ENCODE results near the gene PDE4A. TPM values are rescaled to one million over a fixed set of nuclear protein-coding genes. Genes with fewer than 3 reads are reported as not detected.

PDE4A gene
- total and polyA plus RNA-seq, 10 of the 15 experiments (the other 5 are each of a cell fraction or from before 2014, with no cell fraction given) = 0.24 to 13.3 (median 4.9) TPM

DNA sequence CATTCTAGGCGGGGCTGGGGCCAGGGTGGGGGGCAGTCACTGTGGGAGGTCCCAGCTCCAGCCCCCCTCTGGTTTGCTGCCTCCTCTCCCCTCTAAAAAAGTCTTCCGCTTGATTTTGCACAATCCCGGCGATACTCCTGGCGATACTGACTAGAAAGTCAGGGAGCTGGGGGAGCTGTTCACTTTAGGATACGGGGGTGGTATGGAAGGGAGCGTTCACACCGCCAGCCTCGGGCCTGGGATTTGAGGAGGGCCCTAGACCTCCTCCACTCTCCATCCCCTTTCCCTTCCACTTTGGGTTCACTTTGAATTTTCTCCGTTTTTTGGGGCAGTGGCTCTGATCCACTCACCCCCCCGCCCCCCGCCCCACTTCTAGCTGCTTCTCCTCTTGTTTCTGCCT is 47.8 kb downstream of the PDE4A start:
- ChIA-PET RAD21 (ENCODE audit: unreplicated experiment) (no interaction called here), POLR2A (interaction anchor here (0.6 kb wide), 1 partner anchor 40 kb away, joined by 4 read pairs; no protein-coding TSS in a partner anchor), CTCF (interaction anchor here (0.6 kb wide), 1 partner anchor 227 kb away, joined by 3 read pairs; no protein-coding TSS in a partner anchor), SMC1A (ENCODE audit: uncharacterized antibody, unreplicated experiment) (no interaction called here)
- intact Hi-C loops (cut with micrococcal nuclease; ENCODE audit: unreplicated experiment) = no loop called here
- Histone ChIP-seq H3K27me3 (replicated peaks in 1 of 2; ENCODE audit: control insufficient read depth in 2 of 2, insufficient read depth in 2 of 2, low read length in 1 of 2) (no peaks in the 10 kb centered on the region), H2AFZ (ENCODE audit: control insufficient read depth, low read depth, low read length) (no peak overlapping the region), H3K4me3 (no peak overlapping the region), H3K4me2 (ENCODE audit: control insufficient read depth, insufficient read depth) (no peak overlapping the region), H3K4me1 (ENCODE audit: control insufficient read depth, insufficient read depth, low read length) (no peaks in the 10 kb centered on the region), H3K9me3 (replicated peaks; ENCODE audit: control insufficient read depth, insufficient read depth, low read length) (no peaks in the 10 kb centered on the region), H3K27ac (ENCODE audit: control insufficient read depth, insufficient read depth) (no peak overlapping the region), H3K9ac (ENCODE audit: control insufficient read depth, insufficient read depth, low read length) (no peak overlapping the region), H4K20me1 (ENCODE audit: control insufficient read depth, insufficient read depth) (no peaks in the 10 kb centered on the region), H3K79me2 (ENCODE audit: control insufficient read depth, insufficient read depth, low read length) (no peaks in the 10 kb centered on the region), H3K36me3 (ENCODE audit: control insufficient read depth in 2 of 2, insufficient read depth in 2 of 2, low read length in 1 of 2) (peaks cover 2 to 4% of the 10 kb centered on the region in 2 experiments; a peak in 1 of 4 replicates)
- BruUV-seq (replicated peaks) = no TSS peak
- ATAC-seq = no peak
- DNase-seq (ENCODE audit: low read depth, low spot score) = no peak
- 73% methylated on average over 11 of the region's 12 CpGs for WGBS (ENCODE audit: insufficient coverage, insufficient replicate concordance, low lambda C conversion rate, missing lambda C conversion rate)
- no peak for FAIRE-seq
- in situ Hi-C loops (cut with MboI) = no loop called here
- TF ChIP-seq BHLHE40 (IDR thresholded peaks at IDR 0.05; ENCODE audit: borderline replicate concordance in 1 of 2, low read depth in 2 of 2, low read length in 1 of 2) = no peak
- no peak for TF ChIP-seq SUPT20H (IDR thresholded peaks at IDR 0.05; ENCODE audit: borderline replicate concordance, control insufficient read depth, low read depth, low read length)
- TF ChIP-seq, protein P1, sequence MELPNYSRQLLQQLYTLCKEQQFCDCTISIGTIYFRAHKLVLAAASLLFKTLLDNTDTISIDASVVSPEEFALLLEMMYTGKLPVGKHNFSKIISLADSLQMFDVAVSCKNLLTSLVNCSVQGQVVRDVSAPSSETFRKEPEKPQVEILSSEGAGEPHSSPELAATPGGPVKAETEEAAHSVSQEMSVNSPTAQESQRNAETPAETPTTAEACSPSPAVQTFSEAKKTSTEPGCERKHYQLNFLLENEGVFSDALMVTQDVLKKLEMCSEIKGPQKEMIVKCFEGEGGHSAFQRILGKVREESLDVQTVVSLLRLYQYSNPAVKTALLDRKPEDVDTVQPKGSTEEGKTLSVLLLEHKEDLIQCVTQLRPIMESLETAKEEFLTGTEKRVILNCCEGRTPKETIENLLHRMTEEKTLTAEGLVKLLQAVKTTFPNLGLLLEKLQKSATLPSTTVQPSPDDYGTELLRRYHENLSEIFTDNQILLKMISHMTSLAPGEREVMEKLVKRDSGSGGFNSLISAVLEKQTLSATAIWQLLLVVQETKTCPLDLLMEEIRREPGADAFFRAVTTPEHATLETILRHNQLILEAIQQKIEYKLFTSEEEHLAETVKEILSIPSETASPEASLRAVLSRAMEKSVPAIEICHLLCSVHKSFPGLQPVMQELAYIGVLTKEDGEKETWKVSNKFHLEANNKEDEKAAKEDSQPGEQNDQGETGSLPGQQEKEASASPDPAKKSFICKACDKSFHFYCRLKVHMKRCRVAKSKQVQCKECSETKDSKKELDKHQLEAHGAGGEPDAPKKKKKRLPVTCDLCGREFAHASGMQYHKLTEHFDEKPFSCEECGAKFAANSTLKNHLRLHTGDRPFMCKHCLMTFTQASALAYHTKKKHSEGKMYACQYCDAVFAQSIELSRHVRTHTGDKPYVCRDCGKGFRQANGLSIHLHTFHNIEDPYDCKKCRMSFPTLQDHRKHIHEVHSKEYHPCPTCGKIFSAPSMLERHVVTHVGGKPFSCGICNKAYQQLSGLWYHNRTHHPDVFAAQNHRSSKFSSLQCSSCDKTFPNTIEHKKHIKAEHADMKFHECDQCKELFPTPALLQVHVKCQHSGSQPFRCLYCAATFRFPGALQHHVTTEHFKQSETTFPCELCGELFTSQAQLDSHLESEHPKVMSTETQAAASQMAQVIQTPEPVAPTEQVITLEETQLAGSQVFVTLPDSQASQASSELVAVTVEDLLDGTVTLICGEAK (IDR thresholded peaks at IDR 0.05; ENCODE audit: borderline replicate concordance) = no peak
- no peak for TF ChIP-seq ZZZ3 (IDR thresholded peaks at IDR 0.05; ENCODE audit: control insufficient read depth, insufficient read length, low read depth)
- TF ChIP-seq, protein P2, sequence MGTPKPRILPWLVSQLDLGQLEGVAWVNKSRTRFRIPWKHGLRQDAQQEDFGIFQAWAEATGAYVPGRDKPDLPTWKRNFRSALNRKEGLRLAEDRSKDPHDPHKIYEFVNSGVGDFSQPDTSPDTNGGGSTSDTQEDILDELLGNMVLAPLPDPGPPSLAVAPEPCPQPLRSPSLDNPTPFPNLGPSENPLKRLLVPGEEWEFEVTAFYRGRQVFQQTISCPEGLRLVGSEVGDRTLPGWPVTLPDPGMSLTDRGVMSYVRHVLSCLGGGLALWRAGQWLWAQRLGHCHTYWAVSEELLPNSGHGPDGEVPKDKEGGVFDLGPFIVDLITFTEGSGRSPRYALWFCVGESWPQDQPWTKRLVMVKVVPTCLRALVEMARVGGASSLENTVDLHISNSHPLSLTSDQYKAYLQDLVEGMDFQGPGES (IDR thresholded peaks at IDR 0.05) = no peak
- TF ChIP-seq CREB1 (IDR thresholded peaks at IDR 0.05; ENCODE audit: low read depth) = no peak
- no peak for TF ChIP-seq NFYB (IDR thresholded peaks at IDR 0.05; ENCODE audit: insufficient read depth, low read depth, low read length)
- no peak for TF ChIP-seq JUNB (IDR thresholded peaks at IDR 0.05)
- TF ChIP-seq MEF2B (IDR thresholded peaks at IDR 0.05; ENCODE audit: partially characterized antibody, poor library complexity, severe bottlenecking) = no peak
- TF ChIP-seq BCL3 (IDR thresholded peaks at IDR 0.05; ENCODE audit: borderline replicate concordance, insufficient read depth, low read depth, low read length, poor library complexity, severe bottlenecking) = no peak
- no peak for TF ChIP-seq IRF4 (IDR thresholded peaks at IDR 0.05; ENCODE audit: low read depth, low read length)
- no peak for TF ChIP-seq YY1 (IDR thresholded peaks at IDR 0.05; ENCODE audit: low read depth, low read length)
- no peak for TF ChIP-seq ZSCAN29 (IDR thresholded peaks at IDR 0.05)
- no peak for TF ChIP-seq CEBPB (IDR thresholded peaks at IDR 0.05; ENCODE audit: borderline replicate concordance in 1 of 2, low read depth in 2 of 2, low read length in 2 of 2)
- TF ChIP-seq, protein P3, sequence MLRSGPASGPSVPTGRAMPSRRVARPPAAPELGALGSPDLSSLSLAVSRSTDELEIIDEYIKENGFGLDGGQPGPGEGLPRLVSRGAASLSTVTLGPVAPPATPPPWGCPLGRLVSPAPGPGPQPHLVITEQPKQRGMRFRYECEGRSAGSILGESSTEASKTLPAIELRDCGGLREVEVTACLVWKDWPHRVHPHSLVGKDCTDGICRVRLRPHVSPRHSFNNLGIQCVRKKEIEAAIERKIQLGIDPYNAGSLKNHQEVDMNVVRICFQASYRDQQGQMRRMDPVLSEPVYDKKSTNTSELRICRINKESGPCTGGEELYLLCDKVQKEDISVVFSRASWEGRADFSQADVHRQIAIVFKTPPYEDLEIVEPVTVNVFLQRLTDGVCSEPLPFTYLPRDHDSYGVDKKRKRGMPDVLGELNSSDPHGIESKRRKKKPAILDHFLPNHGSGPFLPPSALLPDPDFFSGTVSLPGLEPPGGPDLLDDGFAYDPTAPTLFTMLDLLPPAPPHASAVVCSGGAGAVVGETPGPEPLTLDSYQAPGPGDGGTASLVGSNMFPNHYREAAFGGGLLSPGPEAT (IDR thresholded peaks at IDR 0.05; ENCODE audit: low read depth) = no peak
- TF ChIP-seq CBX5 (IDR thresholded peaks at IDR 0.05; ENCODE audit: low read depth) = no peak
- TF ChIP-seq KLF5 (IDR thresholded peaks at IDR 0.05; ENCODE audit: partially characterized antibody) = no peak

All from GM12878 (cell line).